Cerebellar nuclear complex (tissue), 1 donor: Measurements from ENCODE around the gene FKTN.

ENCODE experiments used
- DNase-seq, 2 experiments: peaks; one replicate each; lab custom pipeline; 2025; lab: John Stamatoyannopoulos, UW

Gene FKTN

DNA sequence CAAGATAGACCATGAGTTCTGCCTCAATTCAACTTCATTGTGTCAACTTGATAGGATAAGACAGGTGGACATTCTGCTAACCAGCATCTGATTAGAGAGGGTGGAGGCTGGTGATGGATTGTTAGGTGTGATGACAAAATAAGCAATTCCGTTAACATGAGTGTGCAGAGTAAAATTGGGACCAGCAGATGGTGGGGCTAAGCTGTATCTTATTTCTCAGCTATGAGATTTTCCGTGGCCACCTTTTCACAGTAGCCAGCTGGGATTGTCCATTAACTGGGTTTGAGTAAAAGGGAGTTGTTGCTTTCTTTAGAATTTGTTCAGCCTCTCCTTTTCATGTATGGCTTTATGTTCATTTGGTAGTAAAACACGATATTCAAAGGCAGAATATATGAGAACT is 75.5 kb downstream of the FKTN start:
- no peak for DNase-seq

DNA sequence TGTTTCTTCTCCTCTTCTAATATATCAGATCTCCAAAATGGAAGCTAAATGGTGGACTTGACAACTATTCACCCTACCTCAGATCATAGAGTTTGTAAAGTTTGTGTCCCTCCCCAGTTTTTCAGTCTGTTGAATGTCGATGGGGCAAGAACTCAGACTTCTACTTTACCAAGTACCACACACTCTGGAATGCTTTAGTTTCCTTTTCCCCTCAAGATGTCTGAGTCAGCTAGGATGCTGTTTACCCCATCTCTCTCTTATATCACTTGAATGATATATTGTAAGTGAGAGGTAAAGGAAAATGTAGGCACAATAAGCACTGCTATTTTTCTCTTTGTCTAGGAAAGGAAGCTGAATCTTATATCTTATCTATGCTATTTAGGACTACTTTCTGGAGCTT is 78.4 kb downstream of the FKTN start:
- DNase-seq: no peak

DNA sequence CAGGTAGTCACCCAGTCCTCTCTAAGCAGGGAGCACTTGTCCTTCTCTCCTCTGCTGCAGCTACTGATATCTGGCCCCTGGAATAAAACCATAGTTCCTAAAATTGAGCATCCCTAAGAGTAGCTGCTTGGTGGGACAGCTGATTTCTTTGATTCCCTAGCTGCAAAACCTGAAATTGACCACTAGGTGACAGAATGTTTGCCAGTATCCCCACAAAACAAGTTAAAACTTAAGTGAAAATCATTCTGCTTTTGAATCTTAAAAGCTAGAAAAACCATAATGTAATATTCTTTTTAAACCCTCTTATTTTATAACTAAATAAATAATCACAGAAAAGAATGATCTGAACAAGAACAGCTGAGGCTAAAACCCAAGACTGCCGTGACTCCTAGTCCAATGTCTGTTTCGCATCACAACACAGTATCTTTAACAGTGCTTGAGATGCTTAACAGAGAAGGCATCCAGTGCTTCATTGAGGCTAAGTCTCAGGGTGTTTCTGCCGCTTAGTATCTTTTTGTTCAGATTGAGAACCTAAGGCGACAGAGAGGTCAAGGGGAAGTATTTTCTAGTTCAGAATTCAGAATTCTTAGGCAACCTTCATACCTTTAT is 80.0 kb downstream of the FKTN start:
- DNase-seq: no peak

GRCh38 chr9:105639936-105640335 is 82.0 kb downstream of the FKTN start:
- DNase-seq: no peak

DNA sequence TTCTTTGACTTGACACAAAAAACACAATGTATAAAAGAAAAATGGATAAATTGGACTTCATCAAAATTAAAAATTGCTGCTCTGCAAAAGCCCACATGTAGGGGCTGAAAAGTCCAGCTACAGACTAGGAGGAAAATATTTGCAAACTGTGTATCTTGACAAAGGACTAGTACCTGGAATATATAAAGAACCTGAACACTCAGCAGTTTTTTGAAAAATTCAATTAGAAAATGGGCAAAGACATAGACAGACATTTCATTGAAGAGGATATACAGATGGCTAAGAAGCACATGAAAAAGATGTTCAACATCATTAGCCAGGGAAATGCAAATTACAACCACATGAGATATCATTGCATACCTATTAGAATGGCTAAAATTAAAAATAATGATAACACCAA is 85.9 kb downstream of the FKTN start:
- DNase-seq: no peak

DNA sequence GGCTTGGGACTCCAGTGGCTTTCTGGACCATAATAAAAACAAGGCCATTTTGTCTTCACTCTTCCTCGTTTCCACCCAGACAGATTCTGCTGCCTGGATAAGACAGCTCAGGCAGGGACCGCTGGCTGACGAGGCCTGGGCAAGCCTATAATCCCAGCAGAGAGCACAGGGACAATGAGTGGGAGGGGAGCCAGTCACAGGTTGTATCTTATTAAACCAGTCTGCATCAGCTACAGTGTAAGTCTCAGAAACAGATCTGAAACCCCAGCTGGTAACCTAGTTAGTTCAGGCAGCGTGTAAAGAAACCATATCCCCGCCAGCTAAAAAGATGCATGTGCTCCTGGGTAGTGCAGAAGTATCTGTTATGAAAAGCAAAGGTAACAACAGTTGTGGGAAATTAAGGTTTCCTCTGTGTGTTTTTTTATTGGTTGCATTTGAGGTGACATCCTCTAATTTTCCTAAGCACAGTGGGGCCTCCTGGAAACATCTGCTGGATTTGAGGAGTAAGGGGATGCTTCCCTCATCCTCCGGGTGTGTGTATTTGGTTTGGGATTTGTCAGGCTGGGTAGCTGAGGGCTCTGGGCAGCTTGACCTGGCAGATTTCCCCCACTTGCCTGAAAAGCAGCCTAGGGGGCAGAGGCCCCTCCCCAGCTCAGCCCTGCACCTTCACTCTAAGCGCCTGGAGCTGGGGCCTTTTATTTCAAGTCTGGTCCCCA is 89.1 kb downstream of the FKTN start:
- no peak for DNase-seq

- DNase-seq: no peak
Observed at GRCh38 chr9:105647595-105648349, 89.8 kb downstream of the FKTN start.

DNA sequence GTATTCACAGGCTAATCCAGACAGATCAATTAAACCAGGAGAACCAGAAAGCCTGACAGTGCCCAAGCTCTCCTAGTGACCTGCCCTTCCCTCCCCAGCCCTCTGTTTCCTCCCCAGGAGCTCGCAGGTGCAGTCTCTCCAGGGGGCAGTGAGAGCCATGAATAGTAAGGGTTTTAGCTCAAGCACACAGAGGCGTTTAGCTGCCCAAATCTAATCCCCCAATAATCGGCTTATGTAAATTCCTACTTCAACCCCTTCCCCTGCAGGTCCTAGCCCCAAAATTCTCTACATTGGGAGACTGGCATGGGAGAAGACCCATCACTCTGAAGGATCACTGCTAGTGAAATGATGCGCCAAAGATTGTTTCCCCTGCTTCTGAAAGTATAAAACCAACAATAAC is 93.9 kb downstream of the FKTN start:
- no peak for DNase-seq

DNA sequence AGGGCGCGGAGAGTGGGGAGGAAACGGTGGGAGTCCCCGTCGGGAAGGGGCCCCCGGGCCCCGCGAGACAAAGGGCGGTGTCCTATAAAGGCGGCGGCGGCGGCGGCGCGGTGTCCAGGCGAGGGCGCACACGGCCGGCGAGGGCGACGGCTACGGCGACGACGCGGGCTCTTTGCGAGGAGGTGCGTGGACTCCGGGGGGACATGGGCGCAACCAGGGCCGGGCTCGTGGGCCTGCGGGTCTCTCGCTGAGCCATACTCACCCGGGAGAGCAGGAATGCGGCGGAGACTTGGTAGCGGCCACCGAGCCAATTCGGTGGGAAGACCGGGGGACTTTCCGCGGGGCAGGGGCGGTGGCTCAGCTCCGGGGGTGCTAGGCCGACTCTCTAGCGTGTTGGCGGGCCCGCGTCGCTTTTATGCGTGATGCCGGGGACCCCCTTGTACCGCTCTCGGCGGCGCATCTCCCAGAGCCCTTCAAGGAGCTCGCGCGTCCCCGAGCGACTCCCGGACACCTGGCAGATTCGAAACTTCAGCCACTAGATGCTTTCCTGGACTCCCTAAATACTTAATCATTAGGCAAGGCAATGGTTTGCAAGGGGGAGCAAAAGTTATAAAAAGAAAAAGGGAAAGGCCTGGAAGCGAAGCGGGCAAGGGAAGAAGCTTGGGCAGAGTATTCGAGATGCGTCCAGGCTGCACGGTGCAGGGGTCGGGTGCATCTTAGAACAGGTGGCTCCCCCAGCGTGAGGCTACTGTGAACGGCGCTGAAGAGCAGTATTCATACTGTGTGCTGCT is 98.4 kb downstream of the FKTN start:
- DNase-seq: no peak

GRCh38 chr9:105658351-105658750 is 100.4 kb downstream of the FKTN start:
- DNase-seq: no peak

GRCh38 chr9:105661011-105661410 is 103.1 kb downstream of the FKTN start:
- DNase-seq: no peak

GRCh38 chr9:105662184-105663104 is 104.5 kb downstream of the FKTN start, which contains the start of gene TAL2:
Gene TAL2 (plus strand): TSS chr9:105662457. CDS start chr9:105662497, 40 bp downstream.
- no peak for DNase-seq

DNA sequence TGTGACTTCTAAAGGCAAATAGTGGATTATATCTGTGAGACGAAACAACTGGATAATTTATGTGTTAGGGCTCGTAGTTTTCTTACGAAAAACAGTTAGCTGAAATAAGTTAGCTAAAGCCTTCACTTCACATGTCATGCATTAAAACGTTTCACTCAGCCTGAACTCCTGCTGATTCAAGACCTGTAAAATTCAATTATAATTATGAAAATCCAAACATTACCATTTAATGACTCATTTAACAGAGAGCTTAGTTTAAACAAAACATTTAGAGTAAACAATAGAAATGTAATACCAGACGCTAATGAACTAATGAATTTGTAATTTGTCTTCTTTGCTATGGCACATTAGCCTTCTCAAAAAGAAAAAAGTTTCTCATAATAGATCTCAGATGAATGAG is 106.0 kb downstream of the FKTN start:
- DNase-seq: no peak

- DNase-seq: no peak
Observed at GRCh38 chr9:105667867-105668266, 109.9 kb downstream of the FKTN start.

DNA sequence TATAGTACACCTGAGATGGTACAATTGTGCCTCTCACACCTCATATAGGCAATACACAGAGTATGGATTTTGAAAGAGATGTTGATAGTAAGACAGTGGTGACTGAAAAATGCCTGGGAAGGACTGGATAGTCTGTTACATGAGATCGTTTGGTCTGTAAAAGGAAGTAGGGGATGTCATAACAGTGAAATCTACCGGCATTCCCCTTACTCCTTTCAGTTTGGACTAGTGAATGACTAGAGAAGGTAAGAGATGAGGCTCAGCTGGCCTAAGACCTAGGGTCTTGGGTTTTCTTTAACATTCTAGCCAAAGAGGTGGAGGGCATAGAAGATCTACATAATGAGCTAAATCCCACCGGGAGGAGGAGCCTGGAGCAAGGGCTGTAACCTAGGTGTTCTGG is 112.4 kb downstream of the FKTN start:
- DNase-seq: no peak

DNA sequence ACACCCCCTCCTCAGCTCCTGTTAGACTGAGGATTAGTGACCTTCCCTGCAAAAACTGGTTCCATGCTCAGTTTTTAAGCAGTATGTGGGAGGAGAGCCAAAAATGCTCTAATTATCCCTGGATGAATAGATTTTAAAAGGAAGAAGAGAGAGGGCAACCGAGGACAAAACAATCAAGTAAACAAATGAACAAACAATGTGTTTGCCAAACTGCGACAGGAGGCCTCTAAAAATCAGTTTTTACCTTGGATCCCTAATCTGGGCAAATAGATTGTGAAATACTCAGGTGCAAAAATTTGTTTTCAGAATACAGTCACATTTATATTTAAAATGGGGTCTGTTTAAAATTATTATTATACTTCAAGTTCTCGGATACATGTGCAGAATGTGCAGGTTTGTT is 112.8 kb downstream of the FKTN start:
- no peak for DNase-seq

DNA sequence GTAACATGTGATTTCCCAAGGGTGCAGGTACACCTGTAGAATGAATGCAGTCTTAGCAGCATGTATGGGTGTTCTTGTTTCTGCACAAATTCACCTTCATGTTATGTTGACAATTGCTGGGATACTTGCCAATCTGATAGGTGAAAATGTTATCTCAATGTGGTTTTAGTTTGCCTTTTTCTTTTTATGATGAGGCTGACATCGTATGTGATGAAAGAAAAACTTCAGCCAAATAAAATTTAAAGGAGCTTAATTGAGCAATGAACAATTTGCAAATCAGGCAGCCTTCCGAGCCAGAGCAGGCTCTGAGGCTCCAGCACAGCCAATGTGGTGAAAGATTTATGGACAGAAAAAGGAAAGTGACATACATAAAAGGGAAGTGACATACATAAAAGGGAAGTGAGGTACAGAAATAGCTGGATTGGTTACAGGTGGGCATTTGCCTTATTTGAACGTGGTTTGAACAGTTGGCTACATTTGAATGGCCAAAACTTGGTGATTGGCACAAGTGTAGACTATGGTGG is 114.8 kb downstream of the FKTN start:
- no peak for DNase-seq

GRCh38 chr9:105673850-105674387 is 116.0 kb downstream of the FKTN start:
- no peak for DNase-seq

GRCh38 chr9:105676351-105676923 is 118.5 kb downstream of the FKTN start:
- no peak for DNase-seq

- DNase-seq: no peak
Observed at GRCh38 chr9:105678163-105678562, 120.2 kb downstream of the FKTN start.
